ENCODE measurements around the gene PIWIL4. TPM values are rescaled to one million over a fixed set of nuclear protein-coding genes. Genes with fewer than 3 reads are reported as not detected.
"Not testable (repeated sequence)": the region's sequence is repeated elsewhere in the genome, so short reads cannot be mapped to it uniquely, and the experiment has no call there.

PIWIL4 gene
- total RNA-seq, 8 experiments from 2014 or later, result 0.43 to 4.5 (median 0.76) TPM

DNA sequence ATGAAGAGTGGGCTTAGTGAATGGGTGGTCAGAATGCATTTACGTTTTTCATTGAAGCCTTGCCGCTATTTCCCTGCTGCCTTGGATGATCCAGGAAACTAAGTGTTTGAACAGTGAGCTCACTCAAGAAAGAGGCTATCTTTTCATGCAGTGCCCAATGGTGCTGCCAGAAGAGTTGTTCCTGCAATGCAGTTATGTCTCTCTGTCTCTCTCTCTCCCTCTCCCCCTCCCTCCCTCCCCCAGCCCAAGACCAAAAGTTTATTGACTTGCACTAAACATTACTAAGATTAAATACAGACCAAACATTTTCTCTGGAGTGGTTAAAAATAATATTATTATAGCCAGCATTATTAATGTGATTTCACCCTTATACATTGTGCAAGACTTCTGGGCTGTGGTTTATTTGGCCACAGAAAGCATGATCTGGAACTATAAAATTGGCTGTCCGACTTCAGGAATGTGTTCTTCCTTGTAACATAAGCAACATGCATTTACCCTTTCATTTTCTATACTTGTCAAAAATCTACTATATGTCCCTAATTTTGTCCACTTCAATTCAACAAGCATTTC lies 30.1 kb upstream of the PIWIL4 start:
- H3K27ac ChIP-seq, result no peak overlapping the region
- WGBS, 10 experiments, result 0 to 100% (median 14%) methylated on average over 1 to 3 of the region's 3 CpGs; no CpG with 5 or more reads in 4 of the 10 experiments
- ATAC-seq (replicated peaks in 6 of 8), result peak in 1 of 8 experiments; percentile 68
- H3K4me1 ChIP-seq (replicated peaks in 1 of 2), result no peaks in the 10 kb centered on the region
- H3K4me3 ChIP-seq, result no peak overlapping the region
- in situ Hi-C loops (cut with MboI; ENCODE audit: low pct_unique_long_range_greater_than_20kb in 2 of 9, low sequenced_read_pairs in 9 of 9, unreplicated experiment in 9 of 9), result no loop called here

DNA sequence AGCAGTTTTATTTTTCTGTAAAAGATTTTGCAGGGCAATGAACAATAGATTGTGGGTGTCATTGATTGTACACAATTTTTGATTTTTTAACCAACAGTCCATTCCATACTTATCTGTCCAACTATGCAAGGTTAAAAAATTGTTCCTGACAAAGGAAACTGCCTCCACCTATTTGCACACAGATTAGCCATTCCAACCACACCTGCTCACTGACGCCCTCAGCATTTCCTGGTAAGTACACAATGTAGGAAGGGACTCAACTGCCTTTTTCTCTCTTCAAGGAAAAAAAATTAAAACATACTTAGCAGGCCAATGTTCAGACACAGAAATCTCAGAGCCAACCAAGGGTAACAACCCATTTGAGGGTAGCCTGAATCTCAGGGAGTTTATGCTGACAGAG lies 27.7 kb upstream of the PIWIL4 start:
- WGBS, 10 experiments, result 50 to 100% (median 80%) methylated on average over 1 of the region's 1 CpG; no CpG with 5 or more reads in 3 of the 10 experiments
- no peak overlapping the region for H3K4me3 ChIP-seq
- H3K27ac ChIP-seq, result no peak overlapping the region
- in situ Hi-C loops (cut with MboI; ENCODE audit: low pct_unique_long_range_greater_than_20kb in 2 of 9, low sequenced_read_pairs in 9 of 9, unreplicated experiment in 9 of 9), result no loop called here
- H3K4me1 ChIP-seq (replicated peaks in 1 of 2), result peaks cover 0 to 3% of the 10 kb centered on the region in 2 donors
- ATAC-seq (replicated peaks in 6 of 8), result no peak

DNA sequence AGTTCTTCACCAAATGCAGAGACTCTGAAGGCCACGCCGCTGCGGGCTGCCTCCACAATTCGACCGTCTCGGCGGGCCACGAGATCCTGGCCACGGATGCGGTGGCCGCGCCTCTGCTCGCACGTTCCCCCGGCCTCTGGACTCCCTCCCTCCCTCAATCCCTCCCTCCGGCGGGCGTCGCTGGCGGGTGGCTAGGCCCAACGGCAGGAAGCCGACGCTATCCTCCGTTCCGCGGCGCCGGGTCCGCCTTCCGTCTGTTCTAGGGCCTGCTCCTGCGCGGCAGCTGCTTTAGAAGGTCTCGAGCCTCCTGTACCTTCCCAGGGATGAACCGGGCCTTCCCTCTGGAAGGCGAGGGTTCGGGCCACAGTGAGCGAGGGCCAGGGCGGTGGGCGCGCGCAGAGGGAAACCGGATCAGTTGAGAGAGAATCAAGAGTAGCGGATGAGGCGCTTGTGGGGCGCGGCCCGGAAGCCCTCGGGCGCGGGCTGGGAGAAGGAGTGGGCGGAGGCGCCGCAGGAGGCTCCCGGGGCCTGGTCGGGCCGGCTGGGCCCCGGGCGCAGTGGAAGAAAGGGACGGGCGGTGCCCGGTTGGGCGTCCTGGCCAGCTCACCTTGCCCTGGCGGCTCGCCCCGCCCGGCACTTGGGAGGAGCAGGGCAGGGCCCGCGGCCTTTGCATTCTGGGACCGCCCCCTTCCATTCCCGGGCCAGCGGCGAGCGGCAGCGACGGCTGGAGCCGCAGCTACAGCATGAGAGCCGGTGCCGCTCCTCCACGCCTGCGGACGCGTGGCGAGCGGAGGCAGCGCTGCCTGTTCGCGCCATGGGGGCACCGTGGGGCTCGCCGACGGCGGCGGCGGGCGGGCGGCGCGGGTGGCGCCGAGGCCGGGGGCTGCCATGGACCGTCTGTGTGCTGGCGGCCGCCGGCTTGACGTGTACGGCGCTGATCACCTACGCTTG lies 23.2 kb upstream of the PIWIL4 start, which contains the start of gene FUT4:
FUT4 (plus strand) TSS at position 227 of the 951 bp plus-strand sequence; CDS start at position 440, 213 bp downstream.
- ATAC-seq (replicated peaks in 6 of 8), result peak; percentile 77 to 91 (median 88)
- Histone ChIP-seq H3K4me1 (replicated peaks in 1 of 2) (peaks cover 10 to 23% of the 10 kb centered on the region in 2 donors), H3K27ac (peak within 1 kb of the TSS; percentile 70 to 87), H3K4me3 (peak within 1 kb of the TSS; percentile 28 to 52 (median 43))
- in situ Hi-C loops (cut with MboI; ENCODE audit: low pct_unique_long_range_greater_than_20kb in 2 of 9, low sequenced_read_pairs in 9 of 9, unreplicated experiment in 9 of 9), result no loop called here
- WGBS, 10 experiments, result 0 to 20% (median 9%) methylated on average over 1 to 9 of the region's 109 CpGs; no CpG with 5 or more reads in 6 of the 10 experiments

GRCh38 chr11:94544646-94545263 lies 22.4 kb upstream of the PIWIL4 start:
- WGBS, 10 experiments, result 12 to 49% (median 26%) methylated on average over 6 to 8 of the region's 59 CpGs; no CpG with 5 or more reads in 7 of the 10 experiments
- peaks cover 10 to 25% of the 10 kb centered on the region in 2 donors for H3K4me1 ChIP-seq (replicated peaks in 1 of 2)
- peak in 5 of 8 experiments; percentile 4 to 26 (median 5) for ATAC-seq (replicated peaks in 6 of 8)
- in situ Hi-C loops (cut with MboI; ENCODE audit: low pct_unique_long_range_greater_than_20kb in 2 of 9, low sequenced_read_pairs in 9 of 9, unreplicated experiment in 9 of 9), result no loop called here
- H3K27ac ChIP-seq, result no peak overlapping the region
- peak overlapping the region; percentile 28 to 52 (median 43) for H3K4me3 ChIP-seq

- WGBS, 10 experiments, result 0 to 95% (median 65%) methylated on average over 2 to 24 of the region's 54 CpGs; no CpG with 5 or more reads in 2 of the 10 experiments
- no peak for ATAC-seq (replicated peaks in 6 of 8)
- H3K27ac ChIP-seq, result no peak overlapping the region
- in situ Hi-C loops (cut with MboI; ENCODE audit: low pct_unique_long_range_greater_than_20kb in 2 of 9, low sequenced_read_pairs in 9 of 9, unreplicated experiment in 9 of 9), result no loop called here
- peak overlapping the region in 2 of 5 donors; percentile 43 to 52 for H3K4me3 ChIP-seq
- H3K4me1 ChIP-seq (replicated peaks in 1 of 2), result peaks cover 10 to 33% of the 10 kb centered on the region in 2 donors
Measured at GRCh38 chr11:94545264-94546161, 21.7 kb upstream of the PIWIL4 start.

- in situ Hi-C loops (cut with MboI; ENCODE audit: low pct_unique_long_range_greater_than_20kb in 2 of 9, low sequenced_read_pairs in 9 of 9, unreplicated experiment in 9 of 9), result no loop called here
- no peak for ATAC-seq (replicated peaks in 6 of 8)
- Histone ChIP-seq H3K27ac (no peak overlapping the region), H3K4me1 (replicated peaks in 1 of 2) (peaks cover 10 to 33% of the 10 kb centered on the region in 2 donors), H3K4me3 (no peak overlapping the region)
- WGBS, 10 experiments, result 0 to 67% (median 28%) methylated on average over 1 to 2 of the region's 2 CpGs; no CpG with 5 or more reads in 4 of the 10 experiments
Measured at GRCh38 chr11:94546162-94546470, 21.1 kb upstream of the PIWIL4 start.

GRCh38 chr11:94546886-94547285 lies 20.3 kb upstream of the PIWIL4 start:
- no peak overlapping the region for H3K27ac ChIP-seq
- 100% methylated on average over 1 of the region's 1 CpG; no CpG with 5 or more reads in 3 of the 10 experiments for WGBS, 10 experiments
- in situ Hi-C loops (cut with MboI; ENCODE audit: low pct_unique_long_range_greater_than_20kb in 2 of 9, low sequenced_read_pairs in 9 of 9, unreplicated experiment in 9 of 9), result no loop called here
- no peak overlapping the region for H3K4me3 ChIP-seq
- H3K4me1 ChIP-seq (replicated peaks in 1 of 2), result peaks cover 10 to 33% of the 10 kb centered on the region in 2 donors
- no peak for ATAC-seq (replicated peaks in 6 of 8)

- Histone ChIP-seq H3K4me3 (no peak overlapping the region), H3K27ac (no peak overlapping the region), H3K4me1 (replicated peaks in 1 of 2) (peaks cover 7 to 33% of the 10 kb centered on the region in 2 donors)
- in situ Hi-C loops (cut with MboI; ENCODE audit: low pct_unique_long_range_greater_than_20kb in 2 of 9, low sequenced_read_pairs in 9 of 9, unreplicated experiment in 9 of 9), result no loop called here
- ATAC-seq (replicated peaks in 6 of 8), result no peak
- WGBS, 10 experiments, result 27 to 100% (median 65%) methylated on average over 1 to 4 of the region's 5 CpGs; no CpG with 5 or more reads in 2 of the 10 experiments
Measured at GRCh38 chr11:94549146-94549545, 18.0 kb upstream of the PIWIL4 start.

DNA sequence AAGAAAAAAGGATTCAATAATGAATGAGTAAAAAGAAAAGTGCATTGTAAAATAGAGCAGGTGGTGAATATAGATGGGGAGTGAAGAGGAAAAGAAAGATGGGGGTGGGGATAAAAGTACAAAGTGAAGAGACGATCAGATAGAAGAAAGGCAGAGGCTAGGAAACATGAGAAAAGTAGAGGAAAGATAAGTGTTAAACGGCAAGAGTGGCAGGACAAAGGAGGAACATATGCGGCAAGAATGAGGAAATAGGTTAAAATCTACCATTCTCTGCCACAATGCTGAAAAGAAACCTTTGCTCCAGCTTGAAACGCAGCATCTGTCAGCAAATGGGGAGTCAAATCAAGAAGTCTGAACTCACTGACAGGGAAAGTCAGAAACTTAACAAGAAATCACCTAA lies 16.7 kb upstream of the PIWIL4 start:
- in situ Hi-C loops (cut with MboI; ENCODE audit: low pct_unique_long_range_greater_than_20kb in 2 of 9, low sequenced_read_pairs in 9 of 9, unreplicated experiment in 9 of 9), result no loop called here
- Histone ChIP-seq H3K4me3 (no peak overlapping the region), H3K27ac (no peak overlapping the region), H3K4me1 (replicated peaks in 1 of 2) (peaks cover 7 to 30% of the 10 kb centered on the region in 2 donors)
- WGBS, 10 experiments, result 42 to 63% (median 51%) methylated on average over 3 to 4 of the region's 4 CpGs
- no peak for ATAC-seq (replicated peaks in 6 of 8)

DNA sequence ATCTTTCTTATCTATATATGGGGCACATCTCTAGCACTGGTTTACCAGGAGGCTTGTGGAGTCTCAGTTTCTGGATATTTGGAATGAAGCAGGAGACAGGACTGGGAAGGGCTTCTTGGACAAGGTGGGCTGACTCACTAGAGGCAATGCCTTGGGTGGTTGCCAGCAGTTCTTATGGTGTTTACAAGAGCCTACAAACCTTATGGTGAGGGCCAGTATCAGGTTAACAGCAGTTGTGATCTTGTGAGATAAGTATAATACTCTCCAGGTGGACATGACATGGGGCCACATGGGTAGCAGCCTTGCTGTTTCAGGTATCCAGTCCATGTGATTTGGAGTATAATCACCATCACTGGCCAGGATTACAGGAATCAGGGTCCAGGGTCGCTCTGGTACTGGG lies 13.2 kb upstream of the PIWIL4 start:
- in situ Hi-C loops (cut with MboI; ENCODE audit: low pct_unique_long_range_greater_than_20kb in 2 of 9, low sequenced_read_pairs in 9 of 9, unreplicated experiment in 9 of 9), result no loop called here
- ATAC-seq (replicated peaks in 6 of 8), result no peak
- peaks cover 0 to 10% of the 10 kb centered on the region in 2 donors for H3K4me1 ChIP-seq (replicated peaks in 1 of 2)
- no peak overlapping the region for H3K27ac ChIP-seq
- no peak overlapping the region for H3K4me3 ChIP-seq
- 100% methylated on average over 1 of the region's 1 CpG; no CpG with 5 or more reads in 8 of the 10 experiments for WGBS, 10 experiments

DNA sequence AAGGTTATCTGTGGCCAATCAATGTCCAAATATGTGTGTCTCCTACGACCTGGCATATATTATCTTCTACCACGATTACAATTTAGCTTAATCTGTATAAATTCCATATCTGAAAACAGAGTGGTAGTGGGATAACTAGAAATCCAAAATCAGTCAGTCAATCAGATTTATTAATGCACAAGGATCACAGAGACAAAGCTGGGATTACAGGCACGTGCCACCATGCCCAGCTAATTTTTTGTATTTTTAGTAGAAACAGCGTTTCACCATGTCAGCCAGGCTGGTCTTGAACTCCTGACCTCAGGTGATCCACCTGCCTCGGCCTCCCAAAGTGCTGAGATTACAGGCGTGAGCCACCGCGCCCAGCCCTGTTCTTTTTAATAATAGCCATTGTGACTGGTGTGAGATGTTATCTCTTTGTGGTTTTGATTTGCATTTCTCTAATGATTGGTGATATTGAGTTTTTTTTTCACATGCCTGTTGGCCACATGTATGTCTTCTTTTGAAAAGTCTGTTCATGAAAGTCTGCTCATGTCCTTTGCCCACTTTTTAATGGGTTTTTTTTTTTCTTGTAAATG lies 11.3 kb upstream of the PIWIL4 start:
- 33 to 100% (median 97%) methylated on average over 1 to 8 of the region's 8 CpGs for WGBS, 10 experiments
- H3K4me1 ChIP-seq (replicated peaks in 1 of 2); H3K4me3 ChIP-seq; in situ Hi-C loops (cut with MboI; ENCODE audit: low pct_unique_long_range_greater_than_20kb in 2 of 9, low sequenced_read_pairs in 9 of 9, unreplicated experiment in 9 of 9); H3K27ac ChIP-seq; ATAC-seq (replicated peaks in 6 of 8): not testable (repeated sequence)

- no peaks in the 10 kb centered on the region for H3K4me1 ChIP-seq (replicated peaks in 1 of 2)
- H3K4me3 ChIP-seq, result no peak overlapping the region
- in situ Hi-C loops (cut with MboI; ENCODE audit: low pct_unique_long_range_greater_than_20kb in 2 of 9, low sequenced_read_pairs in 9 of 9, unreplicated experiment in 9 of 9), result no loop called here
- no peak for ATAC-seq (replicated peaks in 6 of 8)
- no peak overlapping the region for H3K27ac ChIP-seq
Measured at GRCh38 chr11:94557421-94557820, 9.7 kb upstream of the PIWIL4 start.

Measured in motor neuron (in vitro differentiated cells).